HG02678 (cell line): ENCODE measurements around the gene LGALS9C.
A peak's percentile ranks its signal among the peaks of the same experiment; 100 is the strongest.
"Not testable (repeated sequence)": the region's sequence is repeated elsewhere in the genome, so short reads cannot be mapped to it uniquely, and the experiment has no call there.

Experiments used
- ATAC-seq: cut with Tn5 transposase; IDR thresholded peaks from one replicate; pipeline ENCODE4 v1.9.1; 2021; ENCODE audit warnings: mild to moderate bottlenecking, moderate library complexity; ENCODE audit not compliant: unreplicated experiment

LGALS9C gene

GRCh38 chr17:18476508-18477308, at the start of gene LGALS9C:
Gene LGALS9C, plus strand, starts transcription at chr17:18476789. Its CDS starts 66 bp downstream, at chr17:18476855.
- ATAC-seq = peak; percentile 73

- not testable (repeated sequence) for ATAC-seq
Observed at GRCh38 chr17:18432206-18432605, 44.4 kb upstream of the LGALS9C start.

- not testable (repeated sequence) for ATAC-seq
Observed at GRCh38 chr17:18439465-18439870, 37.1 kb upstream of the LGALS9C start.

- not testable (repeated sequence) for ATAC-seq
Observed at GRCh38 chr17:18442093-18442492, 34.5 kb upstream of the LGALS9C start.

- not testable (repeated sequence) for ATAC-seq
Observed at GRCh38 chr17:18442532-18442931, 34.1 kb upstream of the LGALS9C start.

- ATAC-seq = not testable (repeated sequence)
Observed at GRCh38 chr17:18447476-18448205, 28.9 kb upstream of the LGALS9C start.

- not testable (repeated sequence) for ATAC-seq
Observed at GRCh38 chr17:18448311-18448710, 28.3 kb upstream of the LGALS9C start.

GRCh38 chr17:18449833-18450232, 26.8 kb upstream of the LGALS9C start:
- not testable (repeated sequence) for ATAC-seq

- ATAC-seq = not testable (repeated sequence)
Observed at GRCh38 chr17:18450998-18451397, 25.6 kb upstream of the LGALS9C start.

- not testable (repeated sequence) for ATAC-seq
Observed at GRCh38 chr17:18451969-18452368, 24.6 kb upstream of the LGALS9C start.

- ATAC-seq = not testable (repeated sequence)
Observed at GRCh38 chr17:18459035-18459434, 17.6 kb upstream of the LGALS9C start.

- not testable (repeated sequence) for ATAC-seq
Observed at GRCh38 chr17:18463831-18464502, 12.6 kb upstream of the LGALS9C start.

GRCh38 chr17:18466250-18466983, 10.2 kb upstream of the LGALS9C start:
- not testable (repeated sequence) for ATAC-seq

GRCh38 chr17:18467001-18467400, 9.6 kb upstream of the LGALS9C start:
- ATAC-seq = not testable (repeated sequence)

GRCh38 chr17:18468472-18469171, 8.0 kb upstream of the LGALS9C start:
- not testable (repeated sequence) for ATAC-seq

GRCh38 chr17:18469837-18470236, 6.8 kb upstream of the LGALS9C start:
- ATAC-seq = not testable (repeated sequence)

- not testable (repeated sequence) for ATAC-seq
Observed at GRCh38 chr17:18470345-18470930, 6.2 kb upstream of the LGALS9C start.

- ATAC-seq = not testable (repeated sequence)
Observed at GRCh38 chr17:18473967-18474366, 2.6 kb upstream of the LGALS9C start.

- ATAC-seq = not testable (repeated sequence)
Observed at GRCh38 chr17:18474754-18475153, 1.8 kb upstream of the LGALS9C start.
